Heart right ventricle (tissue), 16 donors: ENCODE measurements around the gene DPH1. TPM values are rescaled to one million over a fixed set of nuclear protein-coding genes. Genes with fewer than 3 reads are reported as not detected.

ENCODE experiments used
- ATAC-seq, 8 donors: fragments of 200-7000 bp; cut with Tn5 transposase; one replicate each; pipeline ENCODE4 v1.9.1; 2020; ENCODE audit warnings: mild to moderate bottlenecking in 8 of 8, moderate library complexity in 8 of 8, moderate number of reproducible peaks in 1 of 8
- DNase-seq, 2 donors: peaks; one replicate each; pipeline ENCODE4 v3.0.0-alpha.2; 2020
- H3K27ac ChIP-seq, 10 donors: fragments of 200-600 bp; sonication (generic) in 2 of 10; one replicate each; pipeline versions ENCODE4 v1.5.0 to v1.8.0; 2020 to 2022; ENCODE audit warnings: mild to moderate bottlenecking in 3 of 10
- H3K27me3 ChIP-seq, 7 donors: fragments of 200-600 bp; one replicate each; pipeline ENCODE4 v1.8.0; 2021 to 2022; ENCODE audit warnings: mild to moderate bottlenecking in 2 of 7
- H3K36me3 ChIP-seq, 9 donors: fragments of 200-600 bp; sonication (generic) in 1 of 9; one replicate each; pipeline versions ENCODE4 v1.5.0 to v1.8.0; 2020 to 2022; ENCODE audit warnings: mild to moderate bottlenecking in 2 of 9
- H3K4me1 ChIP-seq, 9 donors: fragments of 200-600 bp; sonication (generic) in 1 of 9; one replicate each; pipeline versions ENCODE4 v1.5.0 to v1.8.0; 2020 to 2022; ENCODE audit warnings: mild to moderate bottlenecking in 4 of 9
- H3K4me3 ChIP-seq, 10 donors: fragments of 200-600 bp; sonication (generic) in 2 of 10; one replicate each; pipeline versions ENCODE4 v1.5.0 to v1.8.0; 2020 to 2022; ENCODE audit warnings: mild to moderate bottlenecking in 7 of 10, moderate library complexity in 2 of 10
- H3K9me3 ChIP-seq, 11 donors: fragments of 200-600 bp in 10 of 11; sonication (generic) in 2 of 11; one replicate each; pipeline versions ENCODE4 v1.5.0 to v1.8.0; 2013 to 2022; ENCODE audit warnings: mild to moderate bottlenecking in 2 of 11, control low read depth in 1 of 11, moderate library complexity in 1 of 11
- CTCF ChIP-seq, 9 donors: fragments of 200-600 bp; sonication (generic) in 2 of 9; IDR thresholded peaks; one replicate each; pipeline versions ENCODE4 v1.5.0 to v1.8.0; 2021 to 2022; ENCODE audit warnings: antibody characterized with exemption in 9 of 9, mild to moderate bottlenecking in 5 of 9, moderate library complexity in 1 of 9
- WGBS, 2 donors: extraction: QIAGEN DNeasy Blood & Tissue Kit; methylation state at CpG; one replicate each; pipeline ENCODE4 v1.1.7; 2013; ENCODE audit warnings: inconsistent platforms in 1 of 2; 5-methylcytosine and 5-hydroxymethylcytosine counted together
- intact Hi-C, 10 donors: fragments of 100-400 bp; cut with DNase I; formaldehyde crosslinking; loops; one replicate each; pipeline versions ENCODE4 v1.11.1 to v1.14.2; 2022
- polyA plus RNA-seq, 2 donors: library from polyadenylated mRNA; stranded (reverse); fragments of 200-250 nt; gene quantifications; one replicate each; pipeline ENCODE4 v1.2.3, GENCODE V29; 2013
- total RNA-seq, 10 donors: library from RNA; stranded (reverse); fragmentation: NEBNext Ultra II Directional in 3 of 10; extraction: Animal tissue kit (Norgen Biotek cat#: 25700) in 3 of 10; gene quantifications; one replicate each; pipeline versions ENCODE4 v1.2.1 to v1.2.4, GENCODE V29; 2021 to 2023
- donor health status: Arrhythmogenic right ventricular cardiomyopathy.
- donor health status: ischemic (EF 13 %, LVEDD 7.1; RV severe dilation, severe dysfunction).
- donor health status: healthy with polysubstance abuse.
- donor health status: DM: no; HTN: yes; CAD: no.
- donor health status: DM: no; HTN: no; CAD: no.
- donor health status: ischemic (EF 25% LVEDD 6.9; RV normal size, moderate dysfunction).
- donor health status: ischemic (EF 25% LVEDD 5.7; RV mildly dilated, moderate dysfunction).
- donor health status: healthy.
- donor health status: DM: yes; HTN: yes; CAD: no.
- donor health status: Ischemic cardiomyopathy.
- donor health status: ischemic (EF 35%, LVEDD 5.7; RV mildly dilated, moderate dysfunction).
- donor health status: nonischemic (EF 11% LVEDD 7.7; RV severe dilation, severe dysfunction).
- donor health status: DM: yes; HTN: yes; CAD: no.
- donor health status: PGD.
- donor health status: ischemic (EF 29% LVEDD 5.4; RV normal size, mild dysfunction).
- donor health status: nonischemic (EF 23%, LVEDD 6.1; RV moderate dilation, normal function).

The DPH1 gene
- total and polyA plus RNA-seq, 12 donors, result 19.0 to 40.0 (median 25.9) TPM

GRCh38 chr17:2013994-2014317 lies 16.0 kb upstream of the DPH1 start:
- no peaks in the 10 kb centered on the region for H3K36me3 ChIP-seq
- no peaks in the 10 kb centered on the region for H3K9me3 ChIP-seq
- DNase-seq (no peak), ATAC-seq (peak in 3 of 8 donors; percentile 16 to 49 (median 19))
- TF ChIP-seq CTCF (IDR thresholded peaks at IDR 0.05), result no peak
- peaks cover 0 to 31% (median 12%) of the 10 kb centered on the region in 9 donors for H3K4me1 ChIP-seq
- H3K27ac ChIP-seq, result no peak overlapping the region
- 83 to 97% methylated on average over 1 of the region's 1 CpG for WGBS, 2 donors
- intact Hi-C loops, result no loop called here
- H3K4me3 ChIP-seq, result no peak overlapping the region
- peaks cover 0 to 6% (median 0%) of the 10 kb centered on the region in 7 donors for H3K27me3 ChIP-seq

GRCh38 chr17:2015314-2015713 lies 14.6 kb upstream of the DPH1 start:
- Histone ChIP-seq H3K27me3 (peaks cover 0 to 13% (median 0%) of the 10 kb centered on the region in 7 donors), H3K27ac (no peak overlapping the region), H3K4me3 (no peak overlapping the region), H3K4me1 (peaks cover 0 to 35% (median 12%) of the 10 kb centered on the region in 9 donors), H3K36me3 (no peaks in the 10 kb centered on the region), H3K9me3 (no peaks in the 10 kb centered on the region)
- ATAC-seq (peak in 1 of 8 donors; percentile 8), DNase-seq (no peak)
- WGBS, 2 donors, result 74 to 81% methylated on average over 14 of the region's 14 CpGs
- TF ChIP-seq CTCF (IDR thresholded peaks at IDR 0.05), result no peak
- intact Hi-C loops, result no loop called here

GRCh38 chr17:2016494-2016893 lies 13.5 kb upstream of the DPH1 start:
- H3K36me3 ChIP-seq, result no peaks in the 10 kb centered on the region
- DNase-seq, result no peak

GRCh38 chr17:2017274-2017941 lies 12.5 kb upstream of the DPH1 start:
- DNase-seq, result no peak

More at GRCh38 chr17:2016494-2016893, 13.5 kb upstream of the DPH1 start:
- TF ChIP-seq CTCF (IDR thresholded peaks at IDR 0.05), result no peak
- WGBS, 2 donors, result 94 to 95% methylated on average over 20 of the region's 20 CpGs
- no peak overlapping the region for H3K27ac ChIP-seq
- peaks cover 0 to 20% (median 0%) of the 10 kb centered on the region in 7 donors for H3K27me3 ChIP-seq
- no peak overlapping the region for H3K4me3 ChIP-seq
- intact Hi-C loops, result no loop called here
- peaks cover 0 to 38% (median 15%) of the 10 kb centered on the region in 9 donors for H3K4me1 ChIP-seq
- no peaks in the 10 kb centered on the region for H3K9me3 ChIP-seq
- peak in 1 of 8 donors; percentile 38 for ATAC-seq

More at GRCh38 chr17:2017274-2017941, 12.5 kb upstream of the DPH1 start:
- H3K27ac ChIP-seq, result no peak overlapping the region
- intact Hi-C loops, result no loop called here
- H3K27me3 ChIP-seq, result peaks cover 0 to 29% (median 0%) of the 10 kb centered on the region in 7 donors
- TF ChIP-seq CTCF (IDR thresholded peaks at IDR 0.05), result no peak
- no peaks in the 10 kb centered on the region for H3K36me3 ChIP-seq
- WGBS, 2 donors, result 90 to 92% methylated on average over 19 of the region's 19 CpGs
- H3K4me1 ChIP-seq, result peaks cover 0 to 29% (median 5%) of the 10 kb centered on the region in 9 donors
- no peak for ATAC-seq
- H3K9me3 ChIP-seq, result no peaks in the 10 kb centered on the region
- H3K4me3 ChIP-seq, result no peak overlapping the region
